Activated CD4-positive, alpha-beta T cell treated with anti-CD3 and anti-CD28 coated beads for 48 hours (primary cell): ENCODE measurements around the gene ARHGAP1.

Source experiments
- DNase-seq: peaks from one replicate; pipeline ENCODE4 v3.0.0-alpha.2; 2020

Gene ARHGAP1

DNA sequence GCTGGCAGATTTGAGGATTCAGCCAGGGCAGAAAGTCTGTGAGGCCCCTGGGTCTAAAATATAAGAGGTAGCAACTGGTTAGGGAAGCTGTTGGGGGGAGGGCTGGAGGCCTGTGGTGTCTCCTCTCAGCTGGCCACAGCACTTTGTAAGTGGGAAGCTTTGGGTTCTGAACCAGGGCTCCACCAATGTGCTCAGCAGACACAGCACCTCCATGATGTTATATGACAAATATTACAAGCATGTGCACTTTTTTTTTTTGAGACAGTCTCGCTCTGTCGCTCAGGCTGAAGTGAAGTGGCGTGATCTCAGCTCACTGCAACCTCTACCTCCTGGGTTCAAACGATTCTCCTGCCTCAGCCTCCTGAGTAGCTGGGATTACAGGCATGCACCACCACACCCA is 8.0 kb downstream of the ARHGAP1 start:
- no peak for DNase-seq

- no peak for DNase-seq
These were observed 9.7 kb downstream of the ARHGAP1 start for GRCh38 chr11:46690702-46691101.

DNA sequence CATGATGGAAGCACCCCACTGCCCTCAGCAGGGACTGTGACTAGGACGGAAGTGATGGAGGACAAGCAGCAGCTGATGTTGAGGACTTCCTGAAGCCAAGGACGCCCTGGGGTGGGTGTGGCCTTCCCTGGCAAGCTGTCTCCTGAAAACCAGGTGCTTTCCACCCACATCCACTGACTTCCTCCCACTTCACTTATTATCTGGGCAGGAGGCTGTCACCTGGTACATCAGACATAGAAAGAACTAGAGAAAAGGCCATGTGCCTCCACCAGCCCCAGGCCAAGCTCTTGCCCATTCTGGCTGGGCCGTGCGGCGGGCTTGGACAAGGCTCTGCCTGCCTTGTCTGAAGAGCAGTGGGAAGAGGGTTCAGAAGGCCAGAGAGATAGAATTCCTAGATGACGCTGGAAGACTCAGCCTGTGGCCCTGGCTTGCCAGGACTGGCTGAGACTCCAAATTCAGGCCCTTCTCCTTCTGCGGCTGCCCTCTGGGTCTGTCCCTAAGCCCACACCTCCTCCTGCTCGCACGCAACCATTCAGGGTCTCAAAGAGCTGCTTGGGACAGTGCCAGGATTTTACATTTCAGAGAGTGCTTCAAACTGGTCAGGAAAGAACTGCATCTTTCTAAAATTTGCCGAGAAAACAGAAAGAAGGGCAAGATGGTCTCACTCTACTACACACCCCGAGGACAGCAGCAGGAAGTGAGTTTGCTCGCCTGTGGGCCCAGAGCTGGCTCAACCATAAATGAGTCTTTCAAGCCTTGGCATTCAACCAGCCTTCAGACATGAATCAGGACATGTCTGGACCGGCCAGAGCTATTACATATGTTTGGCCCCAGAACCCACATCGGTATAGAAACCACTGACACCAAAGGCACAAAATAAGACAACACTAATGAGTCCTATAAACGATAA is 13.3 kb downstream of the ARHGAP1 start:
- no peak for DNase-seq

DNA sequence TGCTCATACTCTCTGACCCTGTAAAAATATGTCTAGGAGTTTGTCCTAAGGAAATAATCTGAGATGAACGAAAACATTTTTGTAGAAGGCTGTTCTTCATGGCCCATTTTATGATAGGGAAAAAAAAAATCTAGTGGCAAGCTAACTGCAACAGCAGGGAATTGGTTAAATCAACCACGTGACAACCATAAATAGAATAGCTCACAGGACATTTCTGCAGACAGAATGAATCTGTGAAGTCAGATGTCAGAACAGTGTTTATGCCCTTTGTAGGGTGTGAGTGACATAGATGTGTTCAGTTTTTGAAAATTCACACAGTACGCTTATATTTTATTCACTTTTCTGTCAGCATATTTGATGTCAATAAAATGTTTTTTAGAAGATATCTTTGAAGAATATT is 16.1 kb downstream of the ARHGAP1 start:
- no peak for DNase-seq

DNA sequence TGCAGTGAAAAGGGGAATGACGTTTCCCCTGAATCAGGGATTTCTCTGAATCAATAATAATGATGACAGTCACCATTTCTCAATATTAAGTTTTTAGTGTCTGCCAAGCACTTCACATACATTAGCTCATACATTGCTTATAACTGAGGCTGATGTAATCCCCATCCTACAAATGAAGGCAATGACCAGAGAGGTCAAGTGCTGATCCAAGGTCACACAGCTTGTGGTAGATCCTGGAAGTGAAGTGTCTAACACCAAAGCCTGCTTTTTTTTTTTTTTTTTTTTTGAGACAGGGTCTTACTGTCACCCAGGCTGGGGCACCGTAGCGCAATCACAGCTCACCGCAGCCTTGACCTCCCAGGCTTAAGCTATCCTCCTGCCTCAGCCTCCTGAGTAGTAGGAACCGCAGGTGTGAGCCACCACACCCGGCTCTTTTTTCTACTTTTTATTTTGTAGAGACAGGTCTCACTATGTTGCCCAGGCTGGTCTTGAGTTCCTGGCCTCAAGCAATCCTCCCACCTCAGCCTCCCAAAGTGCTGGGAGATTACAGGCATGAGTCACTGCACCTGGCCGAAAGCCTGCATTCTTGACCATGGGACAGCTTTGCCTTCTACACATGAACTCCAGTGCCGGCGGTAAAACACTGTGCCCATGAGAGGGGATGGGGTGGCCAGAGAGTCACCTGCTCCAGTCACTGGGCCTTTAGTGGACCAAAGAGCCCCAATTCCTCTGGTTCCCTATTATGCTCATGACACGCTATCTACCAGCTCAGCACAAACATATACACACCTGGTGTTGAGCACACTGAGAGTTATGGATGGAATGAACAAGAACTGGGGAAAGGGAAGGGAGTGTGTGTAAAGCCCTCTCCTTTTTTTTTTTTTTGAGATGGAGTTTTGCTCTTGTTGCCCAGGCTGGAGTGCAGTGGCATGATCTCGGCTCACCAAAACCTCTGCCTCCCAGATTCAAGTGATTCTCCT is 17.4 kb downstream of the ARHGAP1 start:
- no peak for DNase-seq

DNA sequence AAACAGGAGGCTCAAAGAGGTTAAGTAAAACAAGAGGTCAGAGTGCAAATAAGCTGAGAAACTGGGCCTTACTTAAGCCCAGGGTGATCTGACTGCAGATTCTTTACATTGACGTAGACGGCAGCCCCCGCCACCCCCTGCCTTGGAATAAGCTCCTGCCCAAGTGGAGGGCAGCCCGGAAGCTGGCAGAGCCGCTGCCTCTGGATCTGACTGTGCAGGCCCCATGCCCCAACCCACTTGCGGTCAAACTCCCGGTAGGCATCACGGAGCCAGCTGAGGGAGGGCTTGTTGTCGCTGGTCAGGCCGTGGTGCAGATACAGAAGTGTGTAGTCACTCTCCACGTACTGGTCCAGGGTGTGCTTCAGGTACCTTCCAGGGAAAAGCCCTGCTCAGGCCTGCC is 18.6 kb downstream of the ARHGAP1 start:
- DNase-seq, result no peak

DNA sequence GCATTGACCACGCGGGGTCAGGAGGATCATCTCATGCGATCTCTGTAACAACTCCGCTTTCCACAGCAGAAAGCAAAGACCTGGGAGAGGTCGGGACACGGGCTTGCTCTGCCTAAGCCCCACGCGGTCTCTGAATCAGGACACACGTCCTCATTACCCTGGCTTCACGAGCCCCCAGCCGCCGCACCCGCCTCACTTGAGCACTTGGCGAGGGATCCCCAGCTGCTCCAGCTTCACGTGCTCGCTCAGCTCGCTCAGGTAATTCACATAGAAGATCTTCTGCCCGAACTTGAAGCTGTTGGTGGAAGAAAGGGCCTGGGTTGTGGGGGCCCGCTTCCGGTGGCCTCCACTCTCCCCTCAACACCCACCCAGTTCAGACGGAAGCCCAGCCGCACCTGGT is 19.6 kb downstream of the ARHGAP1 start:
- DNase-seq, result no peak

DNA sequence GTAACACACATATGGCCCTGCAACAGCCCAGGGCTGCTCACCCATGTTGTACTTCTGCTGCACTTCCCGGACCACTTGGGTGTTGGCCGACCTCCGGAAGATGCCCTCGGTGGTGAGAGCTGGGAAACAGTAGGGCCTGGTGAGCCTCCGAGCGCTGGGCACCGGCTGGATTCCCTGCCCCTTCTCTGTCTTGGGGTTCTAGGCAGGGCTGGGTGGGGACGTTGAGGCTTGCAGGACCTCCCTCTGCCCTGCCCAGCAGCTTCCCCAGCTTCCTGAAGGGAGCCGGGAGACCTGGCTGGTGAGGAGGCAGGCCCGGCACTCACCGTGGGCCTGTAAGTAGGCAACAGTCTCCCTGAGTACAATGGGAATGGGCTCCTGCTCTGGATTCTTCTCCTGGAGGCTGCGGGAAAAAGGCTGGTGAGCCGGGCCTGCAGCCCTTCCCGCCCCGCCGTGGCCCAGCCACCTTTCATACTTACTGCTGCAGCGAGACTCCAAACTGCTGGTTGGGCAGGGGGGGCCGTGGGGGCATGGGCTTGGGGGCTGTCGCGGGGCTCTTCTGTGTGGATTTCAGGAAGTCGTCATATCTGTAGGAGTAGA is 20.2 kb downstream of the ARHGAP1 start:
- DNase-seq, result no peak

DNA sequence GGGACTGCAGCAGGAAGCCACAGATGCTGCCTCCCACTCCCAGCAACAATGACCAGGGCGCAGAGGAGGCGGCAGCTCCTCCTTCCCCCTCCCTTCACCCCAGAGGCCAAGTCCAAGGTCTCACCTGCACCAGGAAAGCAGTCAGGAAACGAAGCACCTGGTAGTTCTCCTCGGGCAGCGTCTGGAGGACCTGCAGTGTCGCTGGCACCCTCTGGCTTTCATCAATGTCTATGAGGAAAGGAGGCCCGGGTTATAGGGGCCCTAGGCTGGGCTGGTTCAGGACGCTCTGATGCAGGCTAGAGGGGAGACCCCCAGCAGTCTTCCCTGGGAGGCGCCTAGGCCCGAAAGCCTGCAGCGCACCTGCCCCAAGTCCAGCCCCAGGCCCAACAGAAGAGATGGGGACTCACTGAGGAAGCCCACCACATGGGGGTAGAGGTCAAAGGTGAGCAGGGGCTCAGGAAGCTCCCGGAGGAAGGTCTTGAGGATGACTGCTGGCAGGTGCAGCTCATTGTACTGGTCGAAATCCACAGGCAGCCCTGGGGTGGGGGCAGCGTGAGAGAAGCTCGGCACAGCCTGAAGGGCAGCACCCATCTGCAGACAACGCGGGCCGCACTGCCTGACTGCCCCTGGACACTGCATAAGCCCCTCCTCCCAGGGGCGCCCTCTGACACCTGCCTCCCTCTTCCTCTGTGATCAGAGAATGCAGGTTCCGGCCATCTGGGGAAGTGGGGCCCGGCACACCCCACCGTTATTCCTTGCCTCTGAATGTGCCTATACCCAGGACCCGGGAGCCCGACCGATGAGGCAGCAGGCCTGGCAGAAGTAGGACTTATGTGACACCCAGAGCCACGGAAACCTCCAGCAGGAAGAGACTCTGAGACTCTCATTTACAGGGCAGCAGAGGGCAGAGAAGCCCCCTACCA is 20.9 kb downstream of the ARHGAP1 start:
- DNase-seq, result no peak

GRCh38 chr11:46678741-46679130 is 21.7 kb downstream of the ARHGAP1 start:
- no peak for DNase-seq

GRCh38 chr11:46677991-46678740 is 22.3 kb downstream of the ARHGAP1 start:
- DNase-seq, result no peak

GRCh38 chr11:46677169-46677568 is 23.2 kb downstream of the ARHGAP1 start:
- DNase-seq, result no peak

GRCh38 chr11:46676436-46677158 is 23.8 kb downstream of the ARHGAP1 start:
- DNase-seq, result no peak

DNA sequence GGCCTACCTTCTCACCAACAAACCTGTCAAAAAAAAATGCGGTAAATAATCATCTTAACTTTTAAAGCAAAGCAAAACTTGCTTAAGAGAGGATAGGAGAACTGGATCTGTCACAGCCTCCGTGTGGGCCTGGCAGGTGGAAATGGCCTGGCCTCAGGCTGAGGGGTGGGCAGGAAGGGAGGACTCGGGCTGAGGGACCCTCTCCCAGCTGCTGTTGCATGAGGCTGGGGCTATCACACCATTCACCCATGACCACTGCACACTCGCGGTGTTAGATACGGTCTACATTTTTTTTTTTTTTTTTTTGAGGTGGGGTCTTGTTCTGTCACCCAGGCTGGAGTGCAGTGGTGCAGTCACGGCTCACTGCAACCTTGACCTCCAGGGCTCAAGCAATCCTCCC is 24.5 kb downstream of the ARHGAP1 start:
- DNase-seq, result no peak

GRCh38 chr11:46675288-46675851 is 25.0 kb downstream of the ARHGAP1 start:
- DNase-seq, result no peak

GRCh38 chr11:46674463-46675287 is 25.7 kb downstream of the ARHGAP1 start:
- DNase-seq, result no peak

GRCh38 chr11:46673713-46674462 is 26.5 kb downstream of the ARHGAP1 start:
- no peak for DNase-seq

GRCh38 chr11:46672381-46672839 is 28.0 kb downstream of the ARHGAP1 start:
- no peak for DNase-seq

DNA sequence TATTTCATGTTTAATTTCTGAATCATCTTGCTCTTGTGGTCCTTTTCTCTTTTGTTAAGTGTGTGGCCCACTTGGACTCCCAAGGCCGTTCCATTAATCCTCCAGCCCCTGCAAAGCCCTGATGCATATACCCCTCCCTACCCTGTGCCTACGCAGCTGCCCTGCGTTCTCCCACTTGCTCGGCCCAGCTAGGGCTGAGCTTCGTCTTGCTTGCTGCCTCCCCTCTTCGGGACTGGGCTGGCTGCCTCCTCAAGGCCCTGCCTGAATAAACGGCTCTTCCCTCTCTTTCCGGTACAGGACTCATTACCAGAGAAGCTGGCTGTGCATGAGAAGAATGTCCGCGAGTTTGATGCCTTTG is 28.5 kb downstream of the ARHGAP1 start:
- DNase-seq, result no peak
